Suppressor macrophage treated with lipopolysaccharide for 1 hour (primary cell): ENCODE results near the gene CFP.

Experiments used
- DNase-seq, 3 donors: peaks; one replicate each; pipeline ENCODE4 v3.0.0-alpha.2; 2020 to 2022

Gene CFP

DNA sequence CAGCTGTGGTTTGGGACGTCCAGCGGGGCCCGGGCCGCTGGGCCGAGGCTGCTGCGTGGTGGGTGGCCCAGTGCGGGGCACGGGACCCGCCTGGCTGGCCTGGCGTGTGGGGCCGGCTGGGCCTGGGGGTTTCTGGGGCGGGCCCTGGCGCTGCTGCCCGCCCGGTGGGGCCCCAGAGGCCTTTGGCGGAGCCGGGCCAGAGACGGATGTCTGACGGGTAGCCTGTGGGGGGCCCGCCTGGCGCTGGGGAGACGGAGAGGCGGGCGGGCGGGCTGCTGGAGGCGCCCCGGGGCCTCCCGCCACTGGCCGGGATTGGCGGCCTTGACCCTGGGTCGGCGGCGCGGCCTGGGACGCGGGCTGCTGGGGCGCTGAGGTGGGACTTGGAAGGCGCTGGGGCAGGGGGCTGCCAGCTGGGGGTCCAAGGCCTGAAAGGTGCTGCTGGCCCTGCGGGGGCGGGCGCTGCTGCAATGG lies 55.6 kb downstream of the CFP start:
- no peak for DNase-seq

DNA sequence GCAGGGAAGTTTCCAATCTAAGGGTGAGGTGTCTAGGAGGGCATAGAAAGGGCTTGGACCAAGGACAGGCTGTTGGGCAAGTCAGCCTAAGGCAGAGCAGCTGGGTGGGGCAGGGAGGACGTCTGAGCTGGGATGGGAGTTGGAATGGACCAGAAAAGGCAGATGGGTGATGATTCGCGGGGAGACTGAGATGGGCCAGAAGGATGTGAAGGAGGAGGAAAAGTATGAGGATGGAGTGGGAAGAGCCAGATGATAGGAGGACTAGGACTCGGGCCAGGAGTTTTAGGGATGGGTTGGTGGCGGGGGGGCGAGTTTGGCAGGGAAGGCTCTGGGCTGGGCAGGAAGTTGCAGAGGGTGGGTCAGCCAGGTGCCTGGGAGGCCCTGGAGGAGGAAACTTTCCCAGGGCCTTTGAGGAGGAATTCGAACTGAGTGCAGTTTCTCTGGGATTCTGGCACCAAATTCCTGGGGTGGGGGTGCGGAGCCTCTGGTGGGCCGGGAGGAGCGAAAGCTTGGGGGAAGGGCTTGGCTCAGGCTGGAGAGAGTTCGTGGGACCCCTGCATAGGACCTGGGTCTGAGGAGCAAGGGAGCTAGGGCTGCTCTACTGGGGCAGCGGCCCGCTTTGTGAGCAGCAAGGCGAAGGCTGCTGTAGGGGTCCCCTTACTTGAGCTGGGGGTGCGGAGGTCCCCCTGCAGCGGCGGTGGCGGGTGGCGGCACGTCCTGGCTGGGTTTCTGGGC lies 56.2 kb downstream of the CFP start:
- DNase-seq, result no peak
